Tibial artery (tissue), 4 donors: ENCODE data around the gene SLC19A3.

Experiments used
- DNase-seq, 2 donors: peaks; one replicate each; pipeline ENCODE4 v3.0.0-alpha.2; 2019
- H3K27ac ChIP-seq, 2 donors: fragments of 200-600 bp; sonication (generic) in 1 of 2; 1 replicate in 1 of 2; 2 replicates in 1 of 2; pipeline ENCODE4 v1.5.1; 2018 to 2019; ENCODE audit warnings: mild to moderate bottlenecking in 1 of 2
- H3K27me3 ChIP-seq, 2 donors: fragments of 200-600 bp; sonication (generic) in 1 of 2; one replicate each; pipeline versions ENCODE4 v1.5.1 to v1.6.0; 2016 to 2019
- H3K36me3 ChIP-seq, 3 donors: fragments of 200-600 bp; sonication (generic) in 2 of 3; one replicate each; pipeline ENCODE4 v1.5.1; 2016 to 2019; ENCODE audit warnings: mild to moderate bottlenecking in 2 of 3
- H3K4me1 ChIP-seq, 4 donors: fragments of 200-600 bp; sonication (generic) in 2 of 4; 1 replicate in 3 of 4; 2 replicates in 1 of 4; pipeline ENCODE4 v1.5.1; 2016 to 2019
- H3K4me3 ChIP-seq, 2 donors: fragments of 200-600 bp; sonication (generic) in 1 of 2; 1 replicate in 1 of 2; 2 replicates in 1 of 2; pipeline ENCODE4 v1.5.1; 2018 to 2019; ENCODE audit warnings: mild to moderate bottlenecking in 2 of 2
- H3K9me3 ChIP-seq, 3 donors: fragments of 200-600 bp; sonication (generic) in 1 of 3; one replicate each; pipeline ENCODE4 v1.5.1; 2016 to 2019
- CTCF ChIP-seq, 2 experiments: fragments of 200-600 bp in 1 of 2; fragments of 450-650 bp in 1 of 2; IDR thresholded peaks; one replicate each; pipeline ENCODE4 v1.5.1; 2017 to 2019; ENCODE audit warnings: antibody characterized with exemption in 2 of 2, mild to moderate bottlenecking in 1 of 2, moderate library complexity in 1 of 2
- intact Hi-C: fragments of 100-400 bp; cut with DNase I; formaldehyde crosslinking; loops from one replicate; pipeline ENCODE4 v1.15.0; 2023; ENCODE audit warnings: low total_unique reads

SLC19A3 gene

GRCh38 chr2:227657199-227657845 is 60.5 kb downstream of the SLC19A3 start:
- Histone ChIP-seq H3K36me3 (no peaks in the 10 kb centered on the region), H3K9me3 (no peaks in the 10 kb centered on the region), H3K4me1 (peaks cover 0 to 8% (median 0%) of the 10 kb centered on the region in 4 donors), H3K4me3 (no peak overlapping the region), H3K27me3 (no peaks in the 10 kb centered on the region), H3K27ac (no peak overlapping the region)
- TF ChIP-seq CTCF (IDR thresholded peaks at IDR 0.05), result no peak
- intact Hi-C loops, result no loop called here
- no peak for DNase-seq

- intact Hi-C loops, result no loop called here
- no peak overlapping the region for H3K27ac ChIP-seq
- H3K36me3 ChIP-seq, result no peaks in the 10 kb centered on the region
- peak in 1 of 2 donors; percentile 38 for DNase-seq
- H3K27me3 ChIP-seq, result no peaks in the 10 kb centered on the region
- no peaks in the 10 kb centered on the region for H3K9me3 ChIP-seq
- no peak for TF ChIP-seq CTCF (IDR thresholded peaks at IDR 0.05)
- no peak overlapping the region for H3K4me3 ChIP-seq
- peaks cover 0 to 8% (median 0%) of the 10 kb centered on the region in 4 donors for H3K4me1 ChIP-seq
These were observed 62.4 kb downstream of the SLC19A3 start for GRCh38 chr2:227655454-227655853.

- Histone ChIP-seq H3K27me3 (no peaks in the 10 kb centered on the region), H3K27ac (no peak overlapping the region), H3K36me3 (no peaks in the 10 kb centered on the region), H3K4me3 (no peak overlapping the region), H3K9me3 (no peaks in the 10 kb centered on the region), H3K4me1 (peaks cover 0 to 8% (median 0%) of the 10 kb centered on the region in 4 donors)
- intact Hi-C loops, result no loop called here
- TF ChIP-seq CTCF (IDR thresholded peaks at IDR 0.05), result no peak
- DNase-seq, result no peak
These were observed 63.4 kb downstream of the SLC19A3 start for GRCh38 chr2:227654426-227654825.

GRCh38 chr2:227653419-227653818 is 64.4 kb downstream of the SLC19A3 start:
- Histone ChIP-seq H3K27me3 (no peaks in the 10 kb centered on the region), H3K27ac (no peak overlapping the region), H3K4me3 (no peak overlapping the region), H3K9me3 (no peaks in the 10 kb centered on the region), H3K4me1 (peaks cover 0 to 8% (median 0%) of the 10 kb centered on the region in 4 donors), H3K36me3 (no peaks in the 10 kb centered on the region)
- DNase-seq, result no peak
- intact Hi-C loops, result no loop called here
- no peak for TF ChIP-seq CTCF (IDR thresholded peaks at IDR 0.05)

- DNase-seq, result no peak
- no peaks in the 10 kb centered on the region for H3K36me3 ChIP-seq
- no peaks in the 10 kb centered on the region for H3K9me3 ChIP-seq
- no peaks in the 10 kb centered on the region for H3K27me3 ChIP-seq
- no peak for TF ChIP-seq CTCF (IDR thresholded peaks at IDR 0.05)
- no peaks in the 10 kb centered on the region for H3K4me1 ChIP-seq
- no peak overlapping the region for H3K27ac ChIP-seq
- intact Hi-C loops, result no loop called here
- H3K4me3 ChIP-seq, result no peak overlapping the region
These were observed 73.8 kb downstream of the SLC19A3 start for GRCh38 chr2:227643990-227644551.
